Right lobe of liver (tissue), 6 donors: ENCODE measurements around the gene PAX2. TPM values are rescaled to one million over a fixed set of nuclear protein-coding genes. Genes with fewer than 3 reads are reported as not detected.

ENCODE experiments used
- ATAC-seq, 4 donors: fragments of 200-7000 bp; cut with Tn5 transposase; one replicate each; pipeline ENCODE4 v1.9.1; 2020; ENCODE audit warnings: mild to moderate bottlenecking in 4 of 4, moderate library complexity in 4 of 4
- DNase-seq, 3 donors: peaks; one replicate each; pipeline ENCODE4 v3.0.0-alpha.2; 2020
- H3K27ac ChIP-seq, 3 donors: fragments of 200-600 bp; one replicate each; pipeline ENCODE4 v1.8.0; 2022
- H3K27me3 ChIP-seq, 2 donors: fragments of 200-600 bp; one replicate each; pipeline ENCODE4 v1.8.0; 2022
- H3K36me3 ChIP-seq, 4 donors: fragments of 200-600 bp; sonication (generic) in 1 of 4; one replicate each; pipeline versions ENCODE4 v1.5.1 to v1.8.0; 2017 to 2022; ENCODE audit warnings: control low read depth in 1 of 4
- H3K4me1 ChIP-seq, 4 donors: fragments of 200-600 bp; sonication (generic) in 1 of 4; one replicate each; pipeline versions ENCODE4 v1.5.1 to v1.8.0; 2017 to 2022; ENCODE audit warnings: control low read depth in 1 of 4
- H3K4me3 ChIP-seq, 3 donors: fragments of 200-600 bp; one replicate each; pipeline ENCODE4 v1.8.0; 2022
- H3K9me3 ChIP-seq, 4 donors: fragments of 200-600 bp; sonication (generic) in 1 of 4; one replicate each; pipeline versions ENCODE4 v1.5.1 to v1.8.0; 2017 to 2022; ENCODE audit warnings: control low read depth in 1 of 4
- POLR2A ChIP-seq: fragments of 450-650 bp; IDR thresholded peaks from one replicate; pipeline ENCODE4 v1.6.1; 2017; ENCODE audit warnings: antibody characterized with exemption, mild to moderate bottlenecking
- WGBS: methylation state at CpG from one replicate; pipeline ENCODE4 v1.1.6; 2018; ENCODE audit warnings: low coverage, low lambda C conversion rate; ENCODE audit not compliant: insufficient coverage; ENCODE audit errors: missing lambda C conversion rate; 5-methylcytosine and 5-hydroxymethylcytosine counted together
- intact Hi-C, 2 donors: fragments of 100-400 bp; cut with DNase I; formaldehyde crosslinking; loops; one replicate each; pipeline versions ENCODE4 v1.11.2 to v1.14.1; 2022
- total RNA-seq, 6 experiments: library from RNA; depleted of rRNA in 2 of 6; stranded (reverse); fragments of >200 nt in 2 of 6; fragmentation: NEBNext Ultra II Directional in 3 of 6; extraction: Animal tissue kit (Norgen Biotek cat#: 25700) in 3 of 6; gene quantifications; one replicate each; pipeline versions ENCODE4 v1.1.0 to v1.2.4, GENCODE V29; 2016 to 2023
- TF ChIP-seq, protein P1 (sequence below), 4 donors: fragments of 200-600 bp in 3 of 4; fragments of 450-650 bp in 1 of 4; IDR thresholded peaks; one replicate each; pipeline versions ENCODE4 v1.5.1 to v1.8.0; 2016 to 2022; ENCODE audit warnings: antibody characterized with exemption in 4 of 4, mild to moderate bottlenecking in 2 of 4
- donor health status: DM: no; HTN: yes; CAD: no.
- donor health status: DM: no; HTN: no; CAD: no.
- donor health status: DM: no; HTN: no; CAD: no.
- donor health status: DM: no; HTN: yes; CAD: no.
- donor health status: DM: no; HTN: yes; CAD: no.

Gene PAX2
- total RNA-seq, 6 experiments from 2014 or later: 0.24 TPM; not detected in 5

DNA sequence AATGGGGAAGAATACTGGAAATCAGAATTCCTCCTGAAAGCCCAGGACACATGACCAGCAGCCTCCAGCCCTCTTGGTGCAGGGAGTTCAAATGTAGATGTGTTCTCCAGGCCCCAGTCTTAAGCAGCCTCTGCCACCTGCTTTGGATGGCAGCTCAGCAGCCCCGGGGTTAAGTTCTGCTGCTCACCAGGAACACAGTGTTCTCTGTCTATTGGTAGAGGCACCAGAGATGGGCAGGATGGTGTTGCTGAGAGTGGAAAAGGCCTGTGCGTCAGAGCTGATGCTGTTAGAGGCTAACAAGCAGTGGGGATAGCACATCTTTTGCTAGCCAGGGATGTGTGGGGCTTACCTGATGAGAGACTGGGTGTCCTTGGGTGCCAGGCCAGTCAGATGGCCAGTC, 56.8 kb downstream of the PAX2 start:
- Histone ChIP-seq H3K27me3 (no peaks in the 10 kb centered on the region), H3K36me3 (no peaks in the 10 kb centered on the region), H3K4me1 (no peaks in the 10 kb centered on the region), H3K4me3 (no peak overlapping the region), H3K9me3 (no peaks in the 10 kb centered on the region), H3K27ac (no peak overlapping the region)
- intact Hi-C loops: no loop called here
- WGBS: no CpG with 5 or more reads among the region's 2 CpGs
- DNase-seq (no peak), ATAC-seq (no peak)
- no peak for TF ChIP-seq POLR2A
- TF ChIP-seq, protein P1, sequence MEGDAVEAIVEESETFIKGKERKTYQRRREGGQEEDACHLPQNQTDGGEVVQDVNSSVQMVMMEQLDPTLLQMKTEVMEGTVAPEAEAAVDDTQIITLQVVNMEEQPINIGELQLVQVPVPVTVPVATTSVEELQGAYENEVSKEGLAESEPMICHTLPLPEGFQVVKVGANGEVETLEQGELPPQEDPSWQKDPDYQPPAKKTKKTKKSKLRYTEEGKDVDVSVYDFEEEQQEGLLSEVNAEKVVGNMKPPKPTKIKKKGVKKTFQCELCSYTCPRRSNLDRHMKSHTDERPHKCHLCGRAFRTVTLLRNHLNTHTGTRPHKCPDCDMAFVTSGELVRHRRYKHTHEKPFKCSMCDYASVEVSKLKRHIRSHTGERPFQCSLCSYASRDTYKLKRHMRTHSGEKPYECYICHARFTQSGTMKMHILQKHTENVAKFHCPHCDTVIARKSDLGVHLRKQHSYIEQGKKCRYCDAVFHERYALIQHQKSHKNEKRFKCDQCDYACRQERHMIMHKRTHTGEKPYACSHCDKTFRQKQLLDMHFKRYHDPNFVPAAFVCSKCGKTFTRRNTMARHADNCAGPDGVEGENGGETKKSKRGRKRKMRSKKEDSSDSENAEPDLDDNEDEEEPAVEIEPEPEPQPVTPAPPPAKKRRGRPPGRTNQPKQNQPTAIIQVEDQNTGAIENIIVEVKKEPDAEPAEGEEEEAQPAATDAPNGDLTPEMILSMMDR (IDR thresholded peaks at IDR 0.05): no peak

DNA sequence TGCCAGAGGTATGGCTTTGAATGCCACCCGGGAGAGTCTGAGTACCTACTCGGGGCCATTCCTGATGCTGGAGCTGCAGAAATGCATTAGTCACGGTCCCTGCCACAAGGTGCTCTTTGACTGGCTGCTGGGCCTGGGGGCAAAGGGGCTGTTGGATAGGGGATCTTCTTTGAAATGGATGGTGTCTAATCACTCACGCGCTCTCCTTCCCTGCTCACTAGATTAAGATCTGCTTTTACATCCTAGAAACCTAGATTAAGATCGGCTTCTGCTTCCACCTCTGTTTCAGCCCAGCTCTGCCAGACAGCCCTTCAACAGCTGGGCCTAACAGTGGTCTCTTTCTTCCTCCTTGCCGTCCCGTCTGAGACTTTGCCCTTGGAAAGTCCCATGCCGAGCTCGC, 57.2 kb downstream of the PAX2 start:
- ATAC-seq (no peak), DNase-seq (no peak)
- H3K4me3 ChIP-seq: no peak overlapping the region
- no peak for TF ChIP-seq POLR2A
- TF ChIP-seq, protein P1 (IDR thresholded peaks at IDR 0.05): no peak
- no peak overlapping the region for H3K27ac ChIP-seq
- no peaks in the 10 kb centered on the region for H3K36me3 ChIP-seq
- H3K4me1 ChIP-seq: no peaks in the 10 kb centered on the region
- intact Hi-C loops: no loop called here
- no peaks in the 10 kb centered on the region for H3K9me3 ChIP-seq
- no peaks in the 10 kb centered on the region for H3K27me3 ChIP-seq
- WGBS: 45% methylated on average over 8 of the region's 10 CpGs

DNA sequence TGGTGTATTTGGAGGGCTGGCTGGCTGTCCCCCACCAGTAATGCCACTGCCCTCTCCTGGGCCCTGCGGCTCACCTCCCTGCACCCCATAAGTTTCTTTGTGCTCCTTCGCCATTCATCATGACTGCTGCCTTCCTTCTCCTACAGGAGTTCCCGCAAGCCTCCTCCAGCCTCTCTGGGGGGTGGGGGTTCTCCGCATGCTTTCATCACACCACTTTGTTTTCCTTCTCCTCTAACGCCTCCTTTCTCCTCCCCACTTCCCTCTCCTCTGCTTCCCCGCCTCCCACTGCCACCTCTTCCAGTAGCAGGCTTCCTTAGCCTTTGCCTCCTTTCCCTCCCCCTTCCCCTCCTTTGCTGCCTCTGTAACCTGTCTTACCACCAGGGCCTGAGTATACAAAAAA, 58.1 kb downstream of the PAX2 start:
- DNase-seq (no peak), ATAC-seq (no peak)
- Histone ChIP-seq H3K4me3 (no peak overlapping the region), H3K27ac (no peak overlapping the region), H3K36me3 (no peaks in the 10 kb centered on the region), H3K27me3 (no peaks in the 10 kb centered on the region), H3K4me1 (no peaks in the 10 kb centered on the region), H3K9me3 (no peaks in the 10 kb centered on the region)
- 32% methylated on average over 6 of the region's 6 CpGs for WGBS
- TF ChIP-seq POLR2A: no peak
- TF ChIP-seq, protein P1 (IDR thresholded peaks at IDR 0.05): no peak
- intact Hi-C loops: no loop called here

DNA sequence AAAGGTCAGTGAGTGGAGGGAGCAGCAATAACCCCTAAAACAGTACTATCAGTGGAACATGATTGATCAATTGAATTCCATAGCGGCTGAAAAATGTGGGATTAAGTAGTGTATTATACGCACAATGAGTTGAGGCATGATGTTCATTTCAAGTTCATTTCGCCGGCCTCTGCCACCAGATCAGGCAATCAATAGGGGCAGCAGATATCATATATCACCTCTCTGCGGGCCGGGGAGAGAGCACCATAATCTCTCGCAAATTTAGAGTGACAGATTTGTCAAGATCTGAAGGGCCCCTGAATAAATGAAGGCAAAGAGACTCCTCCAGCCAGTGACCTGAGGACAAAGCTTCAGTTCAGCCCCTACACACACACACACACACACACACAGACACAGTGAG, 58.5 kb downstream of the PAX2 start:
- DNase-seq: no peak
- no peaks in the 10 kb centered on the region for H3K27me3 ChIP-seq

More for the DNA sequence above, 58.5 kb downstream of the PAX2 start:
- ATAC-seq: no peak
- no peak overlapping the region for H3K27ac ChIP-seq
- H3K36me3 ChIP-seq: no peaks in the 10 kb centered on the region
- H3K9me3 ChIP-seq: no peaks in the 10 kb centered on the region
- intact Hi-C loops: no loop called here
- no peak for TF ChIP-seq POLR2A
- TF ChIP-seq, protein P1 (IDR thresholded peaks at IDR 0.05): no peak
- H3K4me1 ChIP-seq: no peaks in the 10 kb centered on the region
- H3K4me3 ChIP-seq: no peak overlapping the region
- WGBS: 37% methylated on average over 7 of the region's 7 CpGs
